ENCODE results near the gene MBLAC2. TPM values are rescaled to one million over a fixed set of nuclear protein-coding genes. Genes with fewer than 3 reads are reported as not detected.

The MBLAC2 gene
- total RNA-seq: 3.8 and 4.4 TPM in 2 replicates

GRCh38 chr5:90474235-90475107 lies at the start of gene MBLAC2, which contains the start of gene POLR3G:
TSS of gene MBLAC2 (minus strand) at chr5:90474771. CDS start at chr5:90474292, 479 bp downstream.
TSS of gene POLR3G (plus strand) at chr5:90474864. CDS start at chr5:90485568, 10,704 bp downstream.

GRCh38 chr5:90409318-90410177 lies 65.0 kb downstream of the MBLAC2 start, which contains the start of gene CETN3:
TSS of gene CETN3 (minus strand) at chr5:90409756. CDS start at chr5:90409661, 95 bp downstream.

Other genes starting within 250 kb of the MBLAC2 start
- 9.3 and 13.9 TPM in 2 replicates for gene CETN3, start 65.0 kb downstream of the MBLAC2 start, total RNA-seq
- gene POLR3G, start 93 bp upstream of the MBLAC2 start, total RNA-seq: 6.8 and 14.2 TPM in 2 replicates
- 13.6 and 17.1 TPM in 2 replicates for gene LYSMD3, start 54.8 kb upstream of the MBLAC2 start, total RNA-seq
- gene ADGRV1, start 84.0 kb upstream of the MBLAC2 start, total RNA-seq: 0.09 and 0.56 TPM in 2 replicates